Measurements from ENCODE around the gene SLA2.

The SLA2 gene

GRCh38 chr20:36606158-36607066 lies 39.6 kb downstream of the SLA2 start:
- no peak for DNase-seq

GRCh38 chr20:36605399-36606157 lies 40.4 kb downstream of the SLA2 start, which contains the start of gene RAB5IF:
RAB5IF (plus strand) TSS chr20:36605779; CDS start chr20:36605952, 173 bp downstream.
- peak; percentile 94 for DNase-seq

GRCh38 chr20:36604952-36605398 lies 41.0 kb downstream of the SLA2 start:
- no peak for DNase-seq

- DNase-seq, result no peak
Measured at GRCh38 chr20:36601540-36601939, 44.5 kb downstream of the SLA2 start.

- no peak for DNase-seq
Measured at GRCh38 chr20:36599912-36600345, 46.1 kb downstream of the SLA2 start.

- no peak for DNase-seq
Measured at GRCh38 chr20:36593347-36593929, 52.6 kb downstream of the SLA2 start.

GRCh38 chr20:36591854-36592641 lies 53.9 kb downstream of the SLA2 start:
- no peak for DNase-seq

- no peak for DNase-seq
Measured at GRCh38 chr20:36591281-36591680, 54.7 kb downstream of the SLA2 start.

GRCh38 chr20:36587388-36588070 lies 58.5 kb downstream of the SLA2 start:
- DNase-seq, result no peak

- no peak for DNase-seq
Measured at GRCh38 chr20:36585410-36586125, 60.4 kb downstream of the SLA2 start.

GRCh38 chr20:36584018-36584481 lies 61.9 kb downstream of the SLA2 start:
- no peak for DNase-seq

- DNase-seq, result no peak
Measured at GRCh38 chr20:36582821-36583220, 63.2 kb downstream of the SLA2 start.

- DNase-seq, result no peak
Measured at GRCh38 chr20:36582322-36582721, 63.7 kb downstream of the SLA2 start.

- no peak for DNase-seq
Measured at GRCh38 chr20:36579996-36580545, 65.9 kb downstream of the SLA2 start.

- DNase-seq, result no peak
Measured at GRCh38 chr20:36578356-36579041, 67.5 kb downstream of the SLA2 start.

- DNase-seq, result no peak
Measured at GRCh38 chr20:36576081-36576445, 69.9 kb downstream of the SLA2 start.

- DNase-seq, result no peak
Measured at GRCh38 chr20:36574366-36575135, 71.4 kb downstream of the SLA2 start.

- DNase-seq, result no peak
Measured at GRCh38 chr20:36573798-36574365, 72.1 kb downstream of the SLA2 start.

Measured in NCI-H1694 (cell line).